SK-N-MC (cell line): Measurements from ENCODE around the gene ERGIC1.
"Not testable (repeated sequence)": the region's sequence is repeated elsewhere in the genome, so short reads cannot be mapped to it uniquely, and the experiment has no call there.

Source experiments
- DNase-seq: peaks from one replicate; pipeline ENCODE4 v3.0.0-alpha.2; 2011; ENCODE audit warnings: low read depth, low spot score
- H3K27ac ChIP-seq: fragments of 200-600 bp; sonication (generic); 2 replicates; pipeline ENCODE4 v1.5.1; 2016; ENCODE audit warnings: mixed run types
- H3K36me3 ChIP-seq: fragments of 200-600 bp; sonication (generic); 2 replicates; pipeline ENCODE4 v1.6.1; 2017; ENCODE audit warnings: antibody characterized with exemption, low read length, mixed read lengths; ENCODE audit not compliant: insufficient read depth
- H3K4me3 ChIP-seq: fragments of 200-600 bp; sonication (generic); 2 replicates; pipeline ENCODE4 v1.5.1; 2016
- H3K9ac ChIP-seq: fragments of 200-600 bp; sonication (generic); 2 replicates; pipeline ENCODE4 v1.8.0; 2017; ENCODE audit warnings: mixed run types, mixed read lengths; ENCODE audit not compliant: insufficient read length
- H3K9me3 ChIP-seq: fragments of 200-600 bp; sonication (generic); 2 replicates; pipeline ENCODE4 v1.6.1; 2017; ENCODE audit warnings: low read depth, mild to moderate bottlenecking, antibody characterized with exemption, low read length, moderate library complexity, mixed read lengths
- EZH2 ChIP-seq: fragments of 200-600 bp; sonication (generic); IDR thresholded peaks from one replicate; pipeline ENCODE4 v1.6.1; 2017; ENCODE audit warnings: antibody characterized with exemption
- FOXP2 ChIP-seq: optimal IDR thresholded peaks from 2 replicates; pipeline ENCODE3; 2011; ENCODE audit warnings: mild to moderate bottlenecking, moderate library complexity; ENCODE audit not compliant: insufficient read depth; ENCODE audit errors: extremely low read length, control extremely low read depth
- POLR2AphosphoS5 ChIP-seq: IDR thresholded peaks from 2 replicates; pipeline ENCODE4 v1.6.1; 2012; ENCODE audit warnings: mild to moderate bottlenecking, low read depth, low read length, borderline replicate concordance

ERGIC1 gene, protein sequence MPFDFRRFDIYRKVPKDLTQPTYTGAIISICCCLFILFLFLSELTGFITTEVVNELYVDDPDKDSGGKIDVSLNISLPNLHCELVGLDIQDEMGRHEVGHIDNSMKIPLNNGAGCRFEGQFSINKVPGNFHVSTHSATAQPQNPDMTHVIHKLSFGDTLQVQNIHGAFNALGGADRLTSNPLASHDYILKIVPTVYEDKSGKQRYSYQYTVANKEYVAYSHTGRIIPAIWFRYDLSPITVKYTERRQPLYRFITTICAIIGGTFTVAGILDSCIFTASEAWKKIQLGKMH

DNA sequence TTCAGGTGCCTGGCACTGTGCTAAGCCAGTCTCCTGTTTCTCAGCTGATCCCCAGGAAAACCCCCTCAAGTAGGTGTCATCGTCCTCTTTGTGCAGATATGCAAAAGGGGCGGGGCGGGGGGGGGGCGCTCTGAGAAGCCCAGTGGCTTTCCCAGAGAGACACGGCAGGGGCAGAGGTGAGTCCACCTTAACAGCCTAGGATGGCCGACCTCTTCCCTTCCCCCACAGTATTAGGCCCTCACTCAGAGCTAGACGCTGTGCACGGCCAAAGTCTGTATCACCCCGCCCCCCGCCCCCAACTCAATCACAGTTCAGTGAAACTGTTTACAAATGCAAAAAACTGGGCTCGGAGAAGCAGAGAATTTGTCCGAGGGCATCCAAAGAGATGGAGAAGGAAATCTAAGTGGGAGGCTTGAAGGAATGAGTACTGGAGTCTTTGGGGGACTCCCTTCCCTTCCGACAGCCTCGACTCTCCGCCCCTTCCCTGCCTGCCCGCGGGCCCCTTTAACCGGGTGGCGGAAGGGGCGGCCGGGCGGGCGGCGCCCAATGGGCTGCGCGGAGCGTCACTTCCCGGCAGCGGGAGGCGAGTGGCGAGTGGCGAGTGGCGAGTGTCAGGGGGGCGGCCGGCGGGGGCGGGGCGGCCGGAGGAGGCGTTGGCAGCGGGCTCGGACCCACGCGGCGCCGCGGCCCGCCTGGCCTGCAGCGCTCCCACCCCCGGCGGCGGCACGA is at the start of gene ERGIC1:
TSS of gene ERGIC1 (plus strand) at position 566 of the 729 bp plus-strand sequence. CDS start at position 729, 163 bp downstream.
- Histone ChIP-seq H3K27ac (0 out of 2 replicates have a peak within 1 kb of the TSS, but pooled peaks have one; percentile 13), H3K4me3 (peak within 1 kb of the TSS; percentile 86), H3K36me3 (no peaks in the 10 kb centered on the region), H3K9ac (peak within 1 kb of the TSS; percentile 62), H3K9me3 (no peaks in the 10 kb centered on the region)
- no peak for DNase-seq
- TF ChIP-seq POLR2AphosphoS5 (peak; percentile 71), FOXP2 (no peak), EZH2 (no peak)

DNA sequence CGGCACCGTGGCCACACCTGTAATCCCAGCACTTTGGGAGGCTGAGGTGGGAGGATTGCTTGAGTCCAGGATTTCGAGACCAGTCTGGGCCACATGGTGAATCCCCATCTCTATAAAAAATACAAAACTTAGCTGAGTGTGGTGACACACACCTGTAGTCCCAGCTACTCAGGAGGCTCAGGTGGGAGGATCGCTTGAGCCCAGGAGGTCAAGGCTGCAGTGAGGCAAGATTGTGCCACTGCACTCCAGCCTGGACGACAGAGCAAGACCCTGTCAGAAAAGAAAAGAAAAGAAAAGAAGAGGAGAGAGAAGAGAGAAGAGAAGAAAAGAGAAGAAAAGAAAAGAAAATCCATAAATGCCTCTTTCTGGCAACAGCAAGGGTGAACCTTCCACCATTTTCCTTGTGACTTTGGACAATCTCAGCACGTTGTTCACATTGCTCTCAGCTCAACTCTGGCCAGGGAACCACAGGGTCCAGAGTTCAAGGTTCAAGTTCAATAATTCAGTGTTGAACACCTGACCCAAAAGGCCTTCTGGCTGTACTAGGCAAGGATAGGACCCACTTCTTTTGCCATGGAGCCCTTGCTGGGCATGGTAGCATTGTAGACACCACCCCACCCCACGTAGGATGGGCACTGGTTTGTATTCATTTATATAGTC is 48.5 kb upstream of the ERGIC1 start:
- Histone ChIP-seq H3K9ac (no peak overlapping the region), H3K36me3 (no peaks in the 10 kb centered on the region), H3K27ac (no peak overlapping the region), H3K4me3 (no peak overlapping the region), H3K9me3 (no peaks in the 10 kb centered on the region)
- DNase-seq: no peak
- TF ChIP-seq FOXP2 (no peak), POLR2AphosphoS5 (no peak), EZH2 (no peak)

DNA sequence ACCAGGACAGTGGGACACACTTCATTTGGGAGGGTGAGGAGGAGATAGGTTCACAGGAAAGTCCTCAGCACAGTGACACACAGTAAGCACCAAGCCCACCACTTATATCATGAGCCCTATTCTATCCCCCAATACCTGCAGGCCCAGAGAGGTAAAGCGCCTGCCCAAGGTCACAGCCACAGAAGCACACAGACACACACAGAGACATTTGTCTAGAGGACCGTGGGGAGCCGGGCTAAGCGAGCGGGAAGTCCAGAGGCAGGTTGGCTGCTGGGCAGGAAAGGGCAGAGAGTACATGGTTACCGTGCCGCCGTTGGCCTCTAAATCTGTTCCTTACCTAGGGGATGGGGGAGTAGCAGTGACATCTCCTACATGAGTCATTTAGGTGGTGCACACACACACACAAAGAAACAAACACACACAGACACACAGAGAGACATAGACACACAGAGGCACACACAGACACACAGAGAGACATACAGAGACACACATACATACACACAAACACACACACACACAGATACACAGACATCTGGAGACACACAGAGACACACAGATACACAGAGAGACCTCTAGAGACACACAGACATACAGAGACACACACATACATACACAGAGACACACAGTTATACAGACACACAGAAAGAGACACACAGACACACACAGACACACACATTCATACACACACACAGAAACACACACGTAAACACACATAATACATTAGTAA is 47.2 kb upstream of the ERGIC1 start:
- Histone ChIP-seq H3K27ac (no peak overlapping the region), H3K9me3 (no peaks in the 10 kb centered on the region), H3K9ac (no peak overlapping the region), H3K36me3 (no peaks in the 10 kb centered on the region), H3K4me3 (no peak overlapping the region)
- TF ChIP-seq FOXP2: no peak
- no peak for TF ChIP-seq EZH2
- TF ChIP-seq POLR2AphosphoS5: no peak
- DNase-seq: no peak

DNA sequence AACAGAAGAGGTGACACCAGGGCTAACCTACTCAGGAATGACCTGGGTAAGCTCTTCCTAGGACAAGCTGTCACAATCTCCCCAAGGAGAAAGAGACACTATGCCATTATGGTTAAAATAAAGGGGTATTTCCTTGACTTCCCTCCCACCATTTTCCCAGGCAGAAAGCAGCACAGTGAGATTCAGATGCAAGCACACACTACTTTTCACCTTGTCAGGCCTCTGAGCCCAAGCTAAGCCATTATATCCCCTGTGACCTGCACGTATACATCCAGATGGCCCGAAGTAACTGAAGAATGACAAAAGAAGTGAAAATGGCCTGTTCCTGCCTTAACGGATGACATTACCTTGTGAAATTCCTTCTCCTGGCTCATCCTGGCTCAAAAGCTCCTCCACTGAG is 46.5 kb upstream of the ERGIC1 start:
- not testable (repeated sequence) for H3K36me3 ChIP-seq, H3K27ac ChIP-seq, H3K4me3 ChIP-seq, H3K9me3 ChIP-seq, H3K9ac ChIP-seq, DNase-seq

DNA sequence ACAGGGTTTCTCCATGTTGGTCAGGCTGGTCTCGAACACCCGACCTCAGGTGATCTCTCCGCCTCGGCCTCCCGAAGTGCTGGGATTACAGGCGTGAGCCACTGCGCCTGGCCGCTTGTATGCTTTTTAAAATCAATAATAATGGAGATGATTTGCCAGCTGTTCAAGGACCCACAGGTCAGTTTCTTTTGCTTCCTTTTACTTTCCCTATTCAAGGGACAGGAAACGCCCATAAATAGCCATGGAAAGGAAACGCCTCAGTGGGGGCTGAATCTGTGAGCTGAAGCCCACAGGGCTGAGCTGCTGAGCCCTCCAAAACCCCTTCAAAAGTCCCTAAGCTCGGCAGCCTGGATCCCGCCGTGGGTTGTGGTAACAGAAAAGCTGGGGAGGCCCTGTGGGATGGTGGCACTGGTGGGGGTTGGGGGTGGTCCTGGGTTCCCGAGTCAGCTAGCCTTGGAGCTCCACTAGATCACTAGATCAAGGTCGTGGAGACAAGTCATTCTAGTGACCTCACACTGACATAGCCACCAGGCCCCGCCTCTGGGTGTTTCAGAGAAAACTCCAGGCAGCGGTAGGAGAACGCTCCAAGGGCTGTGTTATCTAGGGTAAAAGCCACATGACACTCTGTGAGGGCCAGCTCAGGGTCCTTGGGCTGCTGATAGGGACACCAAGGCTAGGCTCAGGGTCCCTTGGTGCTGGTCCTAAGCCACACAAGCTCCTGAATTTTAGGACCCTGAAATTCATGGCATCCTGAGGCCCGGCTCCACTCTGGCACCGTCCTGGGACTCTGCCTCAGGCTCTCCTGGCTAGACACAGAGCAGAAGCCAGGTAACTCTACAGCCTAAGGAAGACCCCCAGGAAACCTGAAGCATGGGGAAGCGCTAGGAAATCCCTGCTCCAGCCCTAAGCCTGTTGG is 45.0 kb upstream of the ERGIC1 start:
- Histone ChIP-seq H3K4me3 (no peak overlapping the region), H3K36me3 (no peaks in the 10 kb centered on the region), H3K9me3 (no peaks in the 10 kb centered on the region), H3K27ac (no peak overlapping the region), H3K9ac (no peak overlapping the region)
- no peak for TF ChIP-seq FOXP2
- TF ChIP-seq POLR2AphosphoS5: no peak
- no peak for TF ChIP-seq EZH2
- DNase-seq: no peak

DNA sequence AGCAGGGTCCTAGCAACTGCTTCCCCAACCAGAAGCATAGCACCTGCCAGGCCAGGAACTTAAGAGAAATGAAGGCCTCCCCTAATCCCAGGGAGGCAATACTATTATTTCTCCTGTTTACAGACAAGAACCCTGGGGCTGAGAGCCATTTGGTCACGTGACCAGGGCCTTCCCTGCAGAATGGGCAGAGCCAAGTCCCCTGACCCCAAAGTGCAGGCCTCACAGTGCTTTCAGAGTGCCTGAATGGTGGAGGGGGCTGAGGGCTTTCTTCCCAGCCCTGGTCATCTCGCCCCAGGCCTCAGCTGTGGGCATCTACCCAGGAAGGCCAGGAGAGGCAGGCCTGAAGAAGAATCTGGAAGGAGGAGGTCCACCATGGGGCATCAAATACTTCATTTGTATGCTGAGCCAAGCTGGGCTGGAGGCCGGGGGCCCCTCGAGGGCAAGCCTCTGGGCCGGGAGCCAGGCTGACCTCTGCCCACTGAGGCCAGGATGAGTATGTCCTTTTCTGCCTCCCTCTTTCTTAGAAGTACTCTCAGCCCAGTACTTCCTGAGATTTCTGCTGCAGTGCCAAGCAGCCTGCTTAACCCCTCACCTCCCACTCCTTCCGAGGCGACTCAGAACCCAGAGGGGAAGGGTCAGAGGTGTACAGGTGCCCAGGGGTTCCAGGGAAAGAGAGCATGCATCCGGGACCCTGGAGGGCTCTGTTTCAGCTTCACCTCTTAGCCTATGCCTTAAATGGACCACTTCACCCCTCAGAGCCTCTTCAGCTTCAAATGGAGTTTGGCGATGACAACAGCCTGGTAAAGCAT is 44.2 kb upstream of the ERGIC1 start:
- H3K27ac ChIP-seq: no peak overlapping the region
- no peaks in the 10 kb centered on the region for H3K9me3 ChIP-seq
- no peaks in the 10 kb centered on the region for H3K36me3 ChIP-seq
- no peak overlapping the region for H3K4me3 ChIP-seq
- no peak overlapping the region for H3K9ac ChIP-seq
- no peak for DNase-seq
- TF ChIP-seq EZH2 (no peak), POLR2AphosphoS5 (no peak), FOXP2 (no peak)

DNA sequence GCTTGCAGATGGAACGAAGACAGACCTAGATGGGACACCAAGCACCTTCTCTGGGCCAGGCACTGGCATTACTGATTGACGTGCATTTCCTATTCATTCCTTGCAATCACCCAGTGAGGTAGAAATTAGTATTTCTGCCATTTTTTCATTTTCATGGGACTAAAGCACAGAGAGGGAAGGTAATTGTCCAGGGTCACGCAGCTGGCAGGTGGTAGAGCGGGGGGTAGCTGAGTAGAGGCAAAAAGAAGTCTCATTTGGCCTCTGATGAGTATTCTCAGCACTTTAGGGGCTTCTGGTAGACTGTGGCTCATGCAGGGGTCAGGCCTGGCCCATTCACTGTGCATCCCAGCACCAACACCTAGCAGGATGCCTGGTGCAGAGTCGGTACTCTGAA is 43.6 kb upstream of the ERGIC1 start:
- H3K27ac ChIP-seq: no peak overlapping the region
- TF ChIP-seq POLR2AphosphoS5 (no peak), FOXP2 (no peak), EZH2 (no peak)
- DNase-seq: no peak
- H3K9ac ChIP-seq: no peak overlapping the region
- no peaks in the 10 kb centered on the region for H3K36me3 ChIP-seq
- H3K9me3 ChIP-seq: no peaks in the 10 kb centered on the region
- no peak overlapping the region for H3K4me3 ChIP-seq

DNA sequence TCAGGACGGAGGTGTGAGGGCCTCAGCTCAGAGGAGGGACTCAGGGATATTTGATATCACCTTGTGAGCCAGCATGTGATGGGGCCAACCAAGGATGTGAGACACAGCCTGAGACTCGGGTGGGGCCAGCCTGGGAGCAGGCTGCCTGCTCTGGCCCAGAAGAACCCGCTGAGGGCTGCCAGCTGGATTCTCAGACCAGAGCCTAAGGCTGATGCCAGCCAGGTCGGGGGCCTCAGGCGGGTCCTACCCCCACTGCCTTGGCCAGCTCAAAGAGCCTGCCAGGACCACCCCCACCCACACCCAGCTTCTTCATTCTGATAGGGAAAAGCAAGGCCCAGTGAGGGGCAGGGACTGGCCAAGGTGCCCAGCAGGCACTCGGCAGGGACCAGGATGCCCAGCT is 42.8 kb upstream of the ERGIC1 start:
- TF ChIP-seq FOXP2: no peak
- no peak for TF ChIP-seq POLR2AphosphoS5
- no peak for TF ChIP-seq EZH2
- DNase-seq: no peak
- no peaks in the 10 kb centered on the region for H3K36me3 ChIP-seq
- no peak overlapping the region for H3K9ac ChIP-seq
- H3K27ac ChIP-seq: no peak overlapping the region
- H3K9me3 ChIP-seq: no peaks in the 10 kb centered on the region
- no peak overlapping the region for H3K4me3 ChIP-seq
